HG03354 (cell line): ENCODE measurements around the gene PHF20.
"Not testable (repeated sequence)": the region's sequence is repeated elsewhere in the genome, so short reads cannot be mapped to it uniquely, and the experiment has no call there.

ENCODE experiments used
- ATAC-seq: cut with Tn5 transposase; IDR thresholded peaks from one replicate; pipeline ENCODE4 v1.9.1; 2021; ENCODE audit warnings: mild to moderate bottlenecking; ENCODE audit not compliant: unreplicated experiment, poor library complexity, severe bottlenecking

PHF20 gene

DNA sequence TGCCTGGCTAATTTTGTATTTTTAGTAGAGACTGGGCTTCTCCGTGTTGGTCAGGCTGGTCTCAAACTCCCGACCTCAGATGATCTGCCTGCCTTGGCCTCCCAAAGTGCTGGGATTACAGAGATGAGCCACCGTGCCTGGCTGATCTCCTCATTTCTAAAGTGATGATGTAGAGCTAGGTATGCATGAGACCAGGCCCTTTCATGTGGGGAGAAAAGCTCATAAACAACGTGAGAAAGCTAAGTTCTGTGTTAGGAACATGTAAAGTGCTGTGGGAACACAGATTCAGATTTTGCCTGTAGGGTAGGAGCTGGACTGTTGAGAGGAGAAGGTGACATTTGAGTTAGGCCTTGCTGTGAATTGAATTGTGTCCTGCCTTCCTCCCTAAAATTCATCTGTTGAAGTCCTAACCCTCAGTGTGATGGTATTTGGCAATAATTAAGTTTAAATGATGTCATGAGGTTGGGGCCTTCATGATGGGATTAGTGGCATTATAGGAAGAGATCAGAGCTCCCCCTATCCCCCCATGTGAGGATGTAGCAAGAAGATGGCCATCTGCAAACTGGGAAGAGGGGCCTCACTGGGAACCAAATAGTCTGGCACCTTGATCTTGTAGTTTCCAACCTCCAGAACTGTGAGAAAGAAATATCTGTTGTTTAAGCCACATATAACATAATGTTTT lies 133.3 kb downstream of the PHF20 start:
- no peak for ATAC-seq

GRCh38 chr20:35907017-35907701 lies 135.3 kb downstream of the PHF20 start:
- no peak for ATAC-seq

DNA sequence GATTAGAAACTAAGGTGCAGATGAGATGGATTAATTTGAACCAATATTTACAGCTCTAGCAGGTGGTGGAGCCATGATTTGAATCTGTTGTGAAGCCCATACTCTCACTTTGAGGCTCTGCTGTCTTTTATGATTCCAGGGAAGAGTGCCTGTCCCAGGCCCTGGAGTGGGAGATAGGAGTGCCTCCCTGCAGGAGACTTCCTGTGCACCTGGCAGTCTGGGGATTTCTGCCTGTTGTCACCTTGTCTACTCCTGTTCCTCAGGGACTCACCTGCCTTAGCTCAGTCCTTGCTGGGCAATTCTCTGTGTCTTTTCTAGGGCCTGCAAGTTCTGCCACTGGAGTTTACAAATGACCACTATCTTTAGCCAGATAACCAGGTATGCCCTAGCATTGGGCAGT lies 136.2 kb downstream of the PHF20 start:
- no peak for ATAC-seq

GRCh38 chr20:35909176-35909575 lies 137.4 kb downstream of the PHF20 start:
- ATAC-seq, result no peak

DNA sequence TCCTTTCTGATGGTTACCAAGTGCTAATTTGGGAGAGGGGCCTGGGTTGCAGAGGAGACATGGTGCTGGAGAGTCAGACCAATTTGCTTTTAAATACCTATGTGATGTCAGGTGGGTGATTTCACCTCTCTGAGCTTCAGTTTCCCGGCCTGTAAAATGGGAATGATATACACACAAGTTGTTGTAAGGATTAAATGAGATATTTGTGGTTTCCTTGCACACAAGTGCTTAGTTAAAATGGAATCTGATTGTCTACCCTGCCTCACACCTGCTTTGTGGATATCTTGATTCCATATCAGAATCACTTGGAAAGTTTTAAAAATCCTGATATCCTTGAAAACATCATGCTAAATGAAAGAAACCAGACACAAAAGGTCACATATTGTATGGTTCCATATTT lies 138.0 kb downstream of the PHF20 start:
- no peak for ATAC-seq

- ATAC-seq, result no peak
Measured at GRCh38 chr20:35910254-35910653, 138.4 kb downstream of the PHF20 start.

- no peak for ATAC-seq
Measured at GRCh38 chr20:35912881-35913280, 141.1 kb downstream of the PHF20 start.

- no peak for ATAC-seq
Measured at GRCh38 chr20:35917077-35917476, 145.3 kb downstream of the PHF20 start.

GRCh38 chr20:35918021-35918420 lies 146.2 kb downstream of the PHF20 start:
- no peak for ATAC-seq

- no peak for ATAC-seq
Measured at GRCh38 chr20:35920523-35920922, 148.7 kb downstream of the PHF20 start.

GRCh38 chr20:35929301-35929700 lies 157.5 kb downstream of the PHF20 start:
- no peak for ATAC-seq

- ATAC-seq, result no peak
Measured at GRCh38 chr20:35934050-35934449, 162.2 kb downstream of the PHF20 start.

GRCh38 chr20:35939264-35939663 lies 167.4 kb downstream of the PHF20 start:
- no peak for ATAC-seq

GRCh38 chr20:35941620-35942019 lies 169.8 kb downstream of the PHF20 start:
- ATAC-seq, result no peak

DNA sequence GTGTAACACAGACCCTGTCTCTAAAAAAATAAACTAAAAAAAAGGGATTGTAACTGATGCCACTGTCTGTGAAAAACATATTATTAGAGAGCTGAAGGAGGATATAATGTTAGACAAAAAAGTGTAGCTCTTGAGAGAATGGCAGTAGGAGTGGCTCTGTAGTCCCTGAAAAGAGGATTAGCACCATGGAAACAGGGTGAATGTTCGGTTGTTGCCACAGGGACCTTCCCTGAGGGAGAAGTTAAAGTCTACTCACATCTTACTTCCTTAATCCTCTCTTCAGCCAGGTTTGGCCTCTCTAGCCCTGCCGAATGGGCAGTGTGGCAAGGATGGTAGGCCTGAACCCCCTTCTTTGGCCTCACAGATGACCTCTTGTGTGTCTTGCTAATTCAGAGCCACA lies 170.4 kb downstream of the PHF20 start:
- no peak for ATAC-seq

DNA sequence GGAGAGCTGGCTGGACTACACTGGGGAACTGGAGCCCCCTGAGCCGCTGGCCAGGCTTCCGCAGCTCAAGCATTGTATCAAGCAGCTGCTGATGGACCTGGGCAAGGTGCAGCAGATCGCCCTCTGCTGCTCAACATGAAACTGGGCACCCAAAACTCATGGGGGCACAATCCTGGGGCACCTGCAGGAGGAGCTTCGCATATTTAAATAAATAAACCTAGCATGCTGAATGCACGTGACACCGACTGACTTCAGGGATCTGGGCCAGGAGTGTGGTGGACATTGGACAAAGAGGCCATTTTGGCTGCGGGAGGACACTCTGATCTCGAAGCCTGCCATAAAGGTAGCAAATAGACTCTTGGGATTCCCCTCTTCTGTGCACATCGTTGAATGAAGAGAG lies 175.7 kb downstream of the PHF20 start:
- no peak for ATAC-seq

GRCh38 chr20:35947907-35948306 lies 176.1 kb downstream of the PHF20 start:
- no peak for ATAC-seq

DNA sequence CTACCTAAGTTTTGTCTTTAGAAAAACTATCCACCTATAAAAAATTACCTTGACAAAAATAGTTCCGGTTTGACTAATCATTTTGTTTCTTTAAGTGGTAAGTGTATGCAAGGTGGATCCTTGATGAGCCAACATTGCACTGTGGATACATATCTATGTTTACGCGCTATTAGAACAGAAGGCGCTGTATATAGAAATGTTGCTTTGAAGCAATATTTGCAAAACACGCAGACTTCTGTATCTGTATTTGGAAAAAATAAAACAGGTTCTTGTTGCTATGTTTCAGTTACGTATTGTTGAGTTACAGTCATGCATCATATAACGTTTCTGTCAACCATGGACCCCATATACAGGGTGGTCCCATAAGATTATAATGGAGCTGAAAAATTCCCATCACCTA lies 178.3 kb downstream of the PHF20 start:
- no peak for ATAC-seq

DNA sequence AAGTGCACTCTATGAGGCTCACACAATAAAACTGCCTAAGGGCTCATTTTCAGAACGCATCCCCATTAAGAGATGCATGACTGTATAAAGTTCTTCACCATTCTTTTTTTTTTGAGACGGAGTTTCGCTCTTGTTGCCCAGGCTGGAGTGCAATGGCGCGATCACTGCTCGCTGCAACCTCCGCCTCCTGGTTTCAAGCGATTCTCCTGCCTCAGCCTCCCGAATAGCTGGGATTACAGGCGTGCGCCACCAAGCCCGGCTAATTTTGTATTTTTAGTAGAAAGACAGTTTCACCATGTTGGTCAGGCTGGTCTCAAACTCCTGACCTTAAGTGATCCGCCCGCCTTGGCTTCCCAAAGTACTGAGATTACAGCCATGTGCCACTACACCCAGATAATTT lies 180.3 kb downstream of the PHF20 start:
- ATAC-seq, result not testable (repeated sequence)

DNA sequence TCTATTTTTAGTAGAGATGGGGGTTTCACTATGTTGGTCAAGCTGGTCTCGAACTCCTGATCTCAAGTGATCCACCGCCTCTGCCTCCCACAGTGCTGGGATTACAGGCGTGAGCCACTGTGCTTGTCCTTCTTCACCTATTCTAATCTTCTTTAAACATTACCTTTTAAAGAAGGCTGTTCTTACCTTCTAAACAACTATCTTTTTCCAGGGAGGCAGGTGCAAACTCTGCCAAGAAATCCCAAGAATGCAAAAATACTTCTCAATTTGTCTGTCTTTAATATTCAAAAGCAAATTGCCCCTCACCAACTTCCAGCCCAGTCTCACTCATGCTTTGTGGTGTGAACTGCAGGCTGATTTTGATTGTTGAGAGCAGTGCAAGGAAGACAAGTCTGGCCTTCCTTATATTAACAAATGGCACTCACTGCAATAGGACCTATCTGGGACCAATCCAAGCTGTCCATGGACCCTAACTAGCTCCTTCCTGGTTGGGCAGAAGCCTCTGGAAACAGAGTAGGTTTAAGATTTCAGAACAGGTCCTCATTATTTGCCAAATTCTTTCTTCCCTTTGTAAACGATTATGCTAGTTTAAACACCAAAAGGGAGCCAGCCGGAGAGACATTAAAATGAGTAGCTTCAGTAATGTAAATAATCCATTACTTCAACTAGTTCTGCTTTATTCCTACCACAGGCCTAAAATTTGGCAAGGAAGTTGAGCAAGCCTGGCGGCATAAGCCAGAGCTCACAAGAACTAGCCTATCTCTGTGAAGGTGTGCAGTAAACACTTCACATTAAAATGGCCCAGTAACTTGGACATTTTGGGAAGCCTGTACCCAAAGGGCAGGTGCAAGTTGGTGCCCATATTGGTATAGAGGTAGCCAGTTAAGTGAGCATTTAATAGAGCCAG lies 180.9 kb downstream of the PHF20 start:
- no peak for ATAC-seq
